Islet of Langerhans (tissue), 1 donor: ENCODE measurements around the gene CC2D1A.

Experiments used
- FAIRE-seq: peaks from one replicate; lab custom pipeline; 2011; peaks lifted over from hg19 to GRCh38; lab: Jason Lieb, UNC

Gene CC2D1A

DNA sequence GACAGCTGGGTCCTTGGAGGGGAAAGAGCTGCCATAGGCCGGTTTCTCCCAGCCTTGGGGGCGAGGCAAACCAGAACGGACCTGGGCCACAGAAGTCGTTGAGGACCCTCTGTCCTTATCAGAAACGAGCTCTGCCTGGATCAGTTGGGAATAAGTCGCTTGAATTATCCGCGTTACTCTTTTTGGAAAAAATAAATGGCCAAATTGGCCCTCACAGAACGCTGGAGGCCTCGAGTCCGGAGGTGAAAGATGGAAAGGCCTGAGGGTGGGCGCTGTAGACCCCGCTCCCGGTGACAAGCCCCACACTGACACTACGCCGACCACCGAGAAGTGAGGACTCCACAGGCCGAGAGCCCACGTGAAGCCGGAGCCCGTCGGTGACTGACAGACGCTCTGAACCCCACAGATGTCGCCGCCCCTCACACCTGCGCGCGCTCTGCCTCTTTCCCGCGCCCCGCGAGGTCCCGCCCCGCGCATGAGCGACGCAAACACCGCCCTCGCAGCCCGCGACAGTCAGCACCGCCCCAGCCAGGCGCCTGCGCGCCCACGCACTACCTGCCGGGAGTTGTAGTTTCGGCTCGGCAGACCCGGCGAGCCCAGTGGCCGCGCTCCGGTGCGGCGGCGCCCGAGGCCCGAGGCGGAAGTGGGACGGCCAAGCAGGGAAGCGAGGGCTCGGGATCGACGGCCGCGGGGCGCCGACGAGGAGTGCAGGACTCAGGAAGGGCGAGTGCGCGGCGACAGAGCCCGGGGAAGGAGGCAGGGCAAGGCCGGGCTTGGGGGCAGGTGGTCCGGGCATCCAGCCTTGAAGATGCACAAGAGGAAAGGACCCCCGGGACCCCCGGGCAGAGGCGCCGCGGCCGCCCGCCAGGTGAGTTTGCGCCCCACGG, at the start of gene CC2D1A, which contains the start of gene BRME1:
Gene CC2D1A (plus strand): TSS at position 568 of the 887 bp plus-strand sequence. CDS start 241 bp downstream, at position 809.
Gene BRME1 (minus strand): TSS at position 484 of the 887 bp plus-strand sequence. CDS start 1,225 bp downstream, outside the sequence.
- FAIRE-seq, result no peak

DNA sequence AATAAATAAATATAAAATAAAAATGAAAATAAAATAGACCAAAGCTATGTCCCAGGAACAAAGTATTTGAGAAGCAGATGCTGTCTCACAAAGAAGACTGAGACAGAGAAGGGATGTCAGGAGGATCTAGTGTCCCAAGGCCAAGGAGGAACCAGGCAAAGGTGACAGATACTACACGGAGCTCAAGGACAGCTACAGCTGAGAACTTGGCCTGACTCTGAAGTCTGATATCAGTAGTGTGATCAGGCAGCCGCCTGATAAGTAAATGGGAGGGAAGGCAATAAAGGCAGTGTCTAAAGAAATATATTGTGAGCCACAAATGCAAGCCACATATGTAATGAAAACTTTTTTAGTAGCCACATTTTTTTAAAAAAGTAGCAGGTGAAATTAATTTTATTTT, 49.5 kb upstream of the CC2D1A start:
- no peak for FAIRE-seq

GRCh38 chr19:13859361-13859880, 46.6 kb upstream of the CC2D1A start:
- no peak for FAIRE-seq

DNA sequence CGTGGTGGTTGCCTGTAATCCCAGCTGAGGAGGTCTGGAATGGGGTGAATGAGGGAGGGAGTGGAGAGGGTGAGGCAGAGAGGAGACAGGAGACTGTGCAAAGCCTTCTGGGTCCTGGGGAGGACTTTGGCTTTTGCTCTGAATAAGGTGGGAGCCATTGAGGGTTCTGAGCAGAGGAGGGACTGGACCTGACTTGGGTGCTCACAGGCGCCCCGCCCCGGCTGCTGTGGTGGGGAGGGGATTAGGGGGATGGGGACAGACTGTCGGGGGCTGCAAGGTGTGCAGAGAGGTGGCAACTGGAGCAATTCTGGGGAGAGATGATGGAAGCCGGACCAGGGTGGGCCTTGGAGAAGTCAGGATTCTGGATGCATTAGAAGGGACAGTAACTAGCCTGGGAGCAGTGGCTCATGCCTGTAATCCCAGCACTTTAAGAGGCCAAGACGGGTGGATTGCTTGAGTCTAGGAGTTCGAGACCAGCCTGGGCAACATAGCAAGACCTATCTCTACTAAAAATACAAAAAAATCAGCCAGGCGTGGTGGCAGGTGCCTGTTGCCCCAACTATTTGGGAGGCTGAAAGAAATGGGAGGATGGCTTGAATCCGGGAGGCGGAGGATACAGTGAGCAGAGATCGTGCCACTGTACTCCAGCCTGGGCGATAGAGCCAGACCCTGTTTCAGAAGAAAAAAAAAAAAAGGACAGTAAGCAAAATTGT, 45.2 kb upstream of the CC2D1A start:
- FAIRE-seq, result no peak

GRCh38 chr19:13861392-13861713, 44.6 kb upstream of the CC2D1A start:
- FAIRE-seq, result no peak

DNA sequence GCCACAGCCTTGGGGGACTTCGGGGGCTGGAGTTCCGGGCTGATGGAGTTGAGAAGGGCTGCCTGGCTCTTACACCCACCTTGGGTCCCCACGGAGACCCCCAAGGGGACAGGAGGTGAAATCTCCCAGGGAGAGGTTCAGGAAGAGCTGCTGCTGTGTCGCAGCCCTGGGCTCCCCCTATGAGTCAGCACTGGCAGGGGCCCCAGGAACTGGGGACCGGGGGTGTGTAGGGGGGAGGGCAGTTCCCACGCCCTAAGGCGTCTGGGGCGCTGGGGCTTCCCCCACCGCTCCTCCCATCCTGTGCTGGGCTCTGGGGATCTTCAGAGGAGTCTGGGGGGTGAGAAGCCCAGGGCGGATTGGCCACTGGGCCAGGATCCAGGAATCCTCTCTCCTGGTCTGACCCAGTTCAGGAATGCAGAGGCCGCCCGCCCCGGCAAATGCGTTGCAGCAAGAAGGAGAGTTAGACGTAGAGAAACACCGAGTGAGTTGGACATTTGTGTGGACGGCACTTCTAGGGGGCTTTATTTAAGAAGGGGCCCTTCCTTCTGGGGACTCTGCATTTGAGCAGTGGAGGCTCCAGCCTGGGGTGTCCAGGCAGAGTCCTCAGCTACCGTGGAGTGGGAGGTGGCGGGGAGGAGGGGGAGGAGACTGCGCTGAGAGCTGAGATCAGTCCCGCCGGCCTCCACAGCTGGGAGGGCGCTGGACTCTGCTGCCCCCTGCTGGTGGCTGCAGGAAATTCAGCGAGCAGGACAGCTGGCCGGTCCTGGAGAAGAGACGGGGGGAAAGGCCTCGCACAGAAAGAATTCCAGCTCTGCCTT, 44.1 kb upstream of the CC2D1A start:
- FAIRE-seq, result no peak

DNA sequence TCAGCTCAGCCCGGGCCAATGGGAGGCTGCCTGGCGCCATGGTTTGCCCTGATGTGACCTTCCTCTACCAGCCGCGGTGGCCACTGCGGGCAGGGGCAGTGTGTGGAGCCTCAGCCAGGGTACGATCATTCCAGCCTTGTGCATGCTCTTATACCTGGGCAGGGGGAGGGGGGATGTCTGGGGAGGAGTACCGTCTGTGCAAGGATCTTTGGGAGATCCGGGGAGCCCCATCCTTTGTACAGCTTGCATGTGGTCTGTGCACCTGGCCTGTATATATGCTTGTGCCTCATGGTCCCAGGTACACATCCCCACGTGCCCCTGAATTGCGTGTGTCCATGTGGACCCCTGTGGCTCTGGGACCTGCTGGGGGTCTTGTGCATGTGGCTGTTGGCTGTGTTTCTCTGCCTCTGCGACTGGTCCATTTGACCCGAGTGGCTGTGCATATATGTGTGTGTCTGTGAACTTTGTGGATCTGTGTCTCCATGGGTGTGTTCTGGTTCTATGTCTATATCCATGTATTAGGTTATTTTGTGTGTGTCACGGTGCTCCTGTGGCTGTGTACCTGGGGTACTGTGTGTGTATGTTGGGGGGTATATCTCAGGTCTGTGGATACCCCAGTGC, 41.8 kb upstream of the CC2D1A start:
- FAIRE-seq, result no peak

- FAIRE-seq, result no peak
Measured at GRCh38 chr19:13864667-13865570, 41.1 kb upstream of the CC2D1A start.

GRCh38 chr19:13865571-13866462, 40.2 kb upstream of the CC2D1A start:
- FAIRE-seq, result no peak

GRCh38 chr19:13866463-13867046, 39.4 kb upstream of the CC2D1A start:
- no peak for FAIRE-seq

GRCh38 chr19:13868663-13869062, 37.3 kb upstream of the CC2D1A start:
- no peak for FAIRE-seq

- no peak for FAIRE-seq
Measured at GRCh38 chr19:13869281-13869680, 36.7 kb upstream of the CC2D1A start.

- no peak for FAIRE-seq
Measured at GRCh38 chr19:13870873-13871272, 35.1 kb upstream of the CC2D1A start.

DNA sequence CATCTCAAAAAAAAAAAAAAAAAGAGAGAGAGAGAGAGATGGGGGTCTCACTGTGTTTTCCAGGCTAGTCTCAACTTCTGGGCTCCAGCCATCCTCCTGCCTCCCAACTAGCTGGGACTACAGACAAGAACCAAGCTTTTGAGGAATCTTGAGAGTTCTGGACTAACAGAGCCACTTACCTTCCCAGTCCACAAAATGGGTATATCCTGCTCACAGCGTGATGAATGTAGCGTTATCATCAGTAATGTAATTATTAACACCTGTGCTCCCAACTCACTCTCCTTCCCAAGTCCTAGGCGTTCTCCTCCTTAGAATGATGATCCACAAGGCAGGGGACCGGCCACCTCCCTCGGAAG, 33.7 kb upstream of the CC2D1A start:
- no peak for FAIRE-seq

DNA sequence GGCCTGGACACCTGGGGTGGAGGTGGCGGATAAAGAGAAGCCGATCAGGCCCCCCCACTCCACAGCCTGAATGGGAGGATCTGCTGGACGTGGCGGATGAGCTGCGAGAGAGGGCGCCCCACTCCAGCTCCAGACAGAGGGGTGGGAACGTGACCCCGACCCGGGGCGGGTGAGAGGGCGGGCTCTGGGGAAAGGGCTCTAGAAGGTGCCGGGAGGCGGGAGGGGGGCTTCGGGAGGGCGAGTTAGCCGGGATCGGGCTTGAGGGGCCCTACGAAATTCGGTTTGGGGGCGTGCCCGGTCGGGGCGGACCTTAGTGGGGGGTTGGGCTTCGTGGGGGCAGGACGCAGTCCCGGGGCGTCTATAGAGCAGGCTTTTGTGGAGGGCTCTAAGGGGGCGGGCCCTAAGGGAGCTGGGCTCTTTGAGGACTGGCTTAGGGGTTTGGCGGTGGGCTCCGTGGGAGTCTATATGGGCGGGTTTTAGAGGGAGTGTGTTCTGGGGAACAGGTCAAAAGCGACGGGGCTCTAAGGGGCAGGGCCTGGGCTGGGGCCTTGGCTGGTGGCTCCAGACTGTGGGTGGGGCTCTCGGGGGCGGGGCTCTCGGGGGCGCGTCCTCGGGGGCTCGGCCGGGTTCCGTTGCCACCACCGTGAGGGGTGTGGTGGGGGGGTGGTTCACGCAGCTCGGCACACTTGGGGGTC, 33.2 kb upstream of the CC2D1A start:
- no peak for FAIRE-seq

GRCh38 chr19:13873834-13874515, 32.0 kb upstream of the CC2D1A start:
- FAIRE-seq, result no peak

DNA sequence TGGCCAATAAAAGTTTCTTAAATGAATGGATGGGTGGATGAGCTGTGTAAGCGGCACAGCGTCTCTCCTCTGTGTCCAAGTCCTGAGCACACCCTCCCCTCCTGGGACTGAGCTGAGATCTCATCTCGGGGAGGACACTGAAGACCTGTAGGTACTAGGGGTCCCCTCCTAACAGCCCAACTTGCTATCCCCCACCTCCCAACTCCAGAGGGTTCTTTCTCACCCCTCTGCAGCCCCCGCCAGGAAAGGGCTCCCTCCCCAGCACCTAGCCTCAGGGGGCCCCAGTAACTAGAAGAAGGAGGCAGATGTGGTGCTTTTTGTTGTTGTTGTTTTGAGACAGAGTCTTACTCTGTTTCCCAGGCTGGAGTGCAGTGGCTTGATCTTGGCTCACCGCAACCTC, 30.2 kb upstream of the CC2D1A start:
- no peak for FAIRE-seq

- FAIRE-seq, result no peak
Measured at GRCh38 chr19:13876834-13877233, 29.2 kb upstream of the CC2D1A start, which contains the start of gene NANOS3. TSS of gene NANOS3 (plus strand) at chr19:13877134. CDS start at chr19:13877249, 115 bp downstream.
